ENCODE results near the gene TXNL4A.

Gene TXNL4A

GRCh38 chr18:79991494-79991893, 3.1 kb upstream of the TXNL4A start:
- no peak for DNase-seq

- no peak for DNase-seq
These were observed 783 bp upstream of the TXNL4A start for GRCh38 chr18:79989195-79989497.

GRCh38 chr18:79988071-79988450, 302 bp downstream of the TXNL4A start:
- peak; percentile 67 for DNase-seq

- no peak for DNase-seq
These were observed 797 bp downstream of the TXNL4A start for GRCh38 chr18:79987566-79987965.

- DNase-seq = no peak
These were observed 1.6 kb downstream of the TXNL4A start for GRCh38 chr18:79986726-79987125.

- DNase-seq = no peak
These were observed 3.2 kb downstream of the TXNL4A start for GRCh38 chr18:79985172-79985571.

GRCh38 chr18:79983793-79984192, 4.6 kb downstream of the TXNL4A start:
- DNase-seq = no peak

GRCh38 chr18:79983253-79983652, 5.1 kb downstream of the TXNL4A start:
- no peak for DNase-seq

GRCh38 chr18:79982736-79983135, 5.6 kb downstream of the TXNL4A start:
- no peak for DNase-seq

GRCh38 chr18:79980585-79980984, 7.8 kb downstream of the TXNL4A start:
- DNase-seq = no peak

- DNase-seq = no peak
These were observed 8.5 kb downstream of the TXNL4A start for GRCh38 chr18:79979843-79980242.

GRCh38 chr18:79975985-79976680, 12.2 kb downstream of the TXNL4A start:
- no peak for DNase-seq

- no peak for DNase-seq
These were observed 13.3 kb downstream of the TXNL4A start for GRCh38 chr18:79975043-79975442.

GRCh38 chr18:79974025-79974654, 14.2 kb downstream of the TXNL4A start:
- no peak for DNase-seq

- no peak for DNase-seq
These were observed 14.8 kb downstream of the TXNL4A start for GRCh38 chr18:79973517-79973916.

- DNase-seq = no peak
These were observed 15.6 kb downstream of the TXNL4A start for GRCh38 chr18:79972720-79973119.

GRCh38 chr18:79971986-79972385, 16.4 kb downstream of the TXNL4A start:
- DNase-seq = no peak

- no peak for DNase-seq
These were observed 17.0 kb downstream of the TXNL4A start for GRCh38 chr18:79971211-79971952.

- DNase-seq = no peak
These were observed 17.8 kb downstream of the TXNL4A start for GRCh38 chr18:79970419-79971133.

- DNase-seq = peak; percentile 22
These were observed 23.1 kb downstream of the TXNL4A start for GRCh38 chr18:79965119-79965902.

- DNase-seq = peak; percentile 71
These were observed 23.8 kb downstream of the TXNL4A start, which contains the start of gene HSBP1L1 for GRCh38 chr18:79964330-79965118. HSBP1L1 (plus strand) TSS chr18:79964643; CDS start chr18:79964736, 93 bp downstream.

Measured in CD4-positive, alpha-beta T cell treated with Interleukin-12 subunit alpha and Interleukin-12 subunit beta, for 1 hour (primary cell).